ENCODE data around the gene ACIN1.

DNA sequence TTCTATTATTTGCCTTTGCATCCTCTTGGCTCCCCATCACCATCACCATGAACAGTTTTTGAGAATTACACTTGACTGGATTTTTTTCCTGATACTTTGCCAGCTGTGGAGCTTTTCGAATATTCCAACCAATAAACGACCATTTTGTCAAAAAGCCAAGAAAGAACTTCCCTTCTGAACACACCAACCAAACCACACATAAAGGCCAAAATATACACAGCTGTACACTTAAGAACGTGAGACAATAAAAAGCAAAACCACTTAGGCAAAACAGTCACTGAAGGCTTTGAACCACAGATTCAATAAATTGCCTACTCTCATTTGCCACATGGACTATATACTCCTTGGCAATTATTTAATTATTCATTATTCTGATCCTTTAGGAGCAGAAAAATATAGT, 86.1 kb downstream of the ACIN1 start:
- TF ChIP-seq EP300 (IDR thresholded peaks at IDR 0.05) (no peak), POLR2A (IDR thresholded peaks at IDR 0.05) (no peak), POLR2AphosphoS5 (IDR thresholded peaks at IDR 0.05) (no peak)
- TF ChIP-seq, protein P1, sequence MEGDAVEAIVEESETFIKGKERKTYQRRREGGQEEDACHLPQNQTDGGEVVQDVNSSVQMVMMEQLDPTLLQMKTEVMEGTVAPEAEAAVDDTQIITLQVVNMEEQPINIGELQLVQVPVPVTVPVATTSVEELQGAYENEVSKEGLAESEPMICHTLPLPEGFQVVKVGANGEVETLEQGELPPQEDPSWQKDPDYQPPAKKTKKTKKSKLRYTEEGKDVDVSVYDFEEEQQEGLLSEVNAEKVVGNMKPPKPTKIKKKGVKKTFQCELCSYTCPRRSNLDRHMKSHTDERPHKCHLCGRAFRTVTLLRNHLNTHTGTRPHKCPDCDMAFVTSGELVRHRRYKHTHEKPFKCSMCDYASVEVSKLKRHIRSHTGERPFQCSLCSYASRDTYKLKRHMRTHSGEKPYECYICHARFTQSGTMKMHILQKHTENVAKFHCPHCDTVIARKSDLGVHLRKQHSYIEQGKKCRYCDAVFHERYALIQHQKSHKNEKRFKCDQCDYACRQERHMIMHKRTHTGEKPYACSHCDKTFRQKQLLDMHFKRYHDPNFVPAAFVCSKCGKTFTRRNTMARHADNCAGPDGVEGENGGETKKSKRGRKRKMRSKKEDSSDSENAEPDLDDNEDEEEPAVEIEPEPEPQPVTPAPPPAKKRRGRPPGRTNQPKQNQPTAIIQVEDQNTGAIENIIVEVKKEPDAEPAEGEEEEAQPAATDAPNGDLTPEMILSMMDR (IDR thresholded peaks at IDR 0.05), result no peak

Measured in upper lobe of left lung (tissue), 4 donors.